ENCODE results near the gene WNT1. TPM values are rescaled to one million over a fixed set of nuclear protein-coding genes. Genes with fewer than 3 reads are reported as not detected.

Gene WNT1
- total RNA-seq, 1 donor from 2014 or later, result not detected

- DNase-seq (ENCODE audit: low spot score in 2 of 2) (no peak), FAIRE-seq (no peak)
Observed at GRCh38 chr12:48960834-48961233, 17.3 kb upstream of the WNT1 start.

- no peak for FAIRE-seq
- no peak for DNase-seq (ENCODE audit: low spot score in 2 of 2)
Observed at GRCh38 chr12:48961331-48961730, 16.8 kb upstream of the WNT1 start.

GRCh38 chr12:48961801-48962200 lies 16.3 kb upstream of the WNT1 start:
- FAIRE-seq (no peak), DNase-seq (ENCODE audit: low spot score in 2 of 2) (no peak)

GRCh38 chr12:48965298-48965838 lies 12.8 kb upstream of the WNT1 start:
- FAIRE-seq (no peak), DNase-seq (ENCODE audit: low spot score in 2 of 2) (peak in 1 of 2 donors; percentile 25)

GRCh38 chr12:48966177-48966895 lies 11.8 kb upstream of the WNT1 start:
- DNase-seq (ENCODE audit: low spot score in 2 of 2) (peak in 1 of 2 donors; percentile 22), FAIRE-seq (no peak)

- FAIRE-seq (no peak), DNase-seq (ENCODE audit: low spot score in 2 of 2) (peak in 1 of 2 donors; percentile 14)
Observed at GRCh38 chr12:48967991-48968390, 10.1 kb upstream of the WNT1 start.

- FAIRE-seq (no peak), DNase-seq (ENCODE audit: low spot score in 2 of 2) (peak in 1 of 2 donors; percentile 19)
Observed at GRCh38 chr12:48968467-48968866, 9.7 kb upstream of the WNT1 start.

- FAIRE-seq (no peak), DNase-seq (ENCODE audit: low spot score in 2 of 2) (peak in 1 of 2 donors; percentile 31)
Observed at GRCh38 chr12:48969160-48969771, 8.9 kb upstream of the WNT1 start.

GRCh38 chr12:48969833-48970701 lies 8.1 kb upstream of the WNT1 start:
- FAIRE-seq, result no peak
- peak in 1 of 2 donors; percentile 58 for DNase-seq (ENCODE audit: low spot score in 2 of 2)

GRCh38 chr12:48970702-48971334 lies 7.3 kb upstream of the WNT1 start:
- DNase-seq (ENCODE audit: low spot score in 2 of 2) (peak in 1 of 2 donors; percentile 32), FAIRE-seq (no peak)

GRCh38 chr12:48972213-48972951 lies 5.7 kb upstream of the WNT1 start:
- no peak for FAIRE-seq
- no peak for DNase-seq (ENCODE audit: low spot score in 2 of 2)

GRCh38 chr12:48972952-48973483 lies 5.1 kb upstream of the WNT1 start:
- FAIRE-seq (no peak), DNase-seq (ENCODE audit: low spot score in 2 of 2) (no peak)

GRCh38 chr12:48973531-48973930 lies 4.6 kb upstream of the WNT1 start:
- no peak for DNase-seq (ENCODE audit: low spot score in 2 of 2)
- FAIRE-seq, result no peak

GRCh38 chr12:48973941-48974673 lies 4.0 kb upstream of the WNT1 start:
- no peak for DNase-seq (ENCODE audit: low spot score in 2 of 2)
- FAIRE-seq, result no peak

- DNase-seq (ENCODE audit: low spot score in 2 of 2), result no peak
Observed at GRCh38 chr12:48977290-48978281, 536 bp upstream of the WNT1 start.

GRCh38 chr12:48978741-48979601 lies 849 bp downstream of the WNT1 start:
- FAIRE-seq (no peak), DNase-seq (ENCODE audit: low spot score in 2 of 2) (no peak)

More at GRCh38 chr12:48977290-48978281, 536 bp upstream of the WNT1 start:
- no peak for FAIRE-seq

All from frontal cortex (tissue), 4 donors.